Iris pigment epithelial cell (primary cell): Measurements from ENCODE around the gene ONECUT3.

ENCODE experiments used
- DNase-seq: peaks from one replicate; pipeline ENCODE4 v3.0.0-alpha.2; 2011; ENCODE audit warnings: low read depth

The ONECUT3 gene

GRCh38 chr19:1768248-1768647 lies 14.9 kb downstream of the ONECUT3 start:
- DNase-seq, result no peak

GRCh38 chr19:1768918-1769644 lies 15.8 kb downstream of the ONECUT3 start:
- DNase-seq, result no peak

GRCh38 chr19:1769645-1769985 lies 16.3 kb downstream of the ONECUT3 start:
- DNase-seq, result no peak

GRCh38 chr19:1770866-1771576 lies 17.7 kb downstream of the ONECUT3 start:
- no peak for DNase-seq

- DNase-seq, result peak; percentile 18
Measured at GRCh38 chr19:1773184-1773583, 19.9 kb downstream of the ONECUT3 start.

GRCh38 chr19:1774989-1775772 lies 21.9 kb downstream of the ONECUT3 start:
- DNase-seq, result peak; percentile 30

GRCh38 chr19:1775951-1776605 lies 22.8 kb downstream of the ONECUT3 start:
- no peak for DNase-seq

- no peak for DNase-seq
Measured at GRCh38 chr19:1776606-1777147, 23.4 kb downstream of the ONECUT3 start.

GRCh38 chr19:1777149-1777548 lies 23.8 kb downstream of the ONECUT3 start:
- no peak for DNase-seq

- DNase-seq, result no peak
Measured at GRCh38 chr19:1779574-1779973, 26.3 kb downstream of the ONECUT3 start.

GRCh38 chr19:1780272-1780958 lies 27.1 kb downstream of the ONECUT3 start:
- peak; percentile 28 for DNase-seq

- no peak for DNase-seq
Measured at GRCh38 chr19:1782521-1782920, 29.2 kb downstream of the ONECUT3 start.

GRCh38 chr19:1783354-1783753 lies 30.0 kb downstream of the ONECUT3 start:
- DNase-seq, result no peak

- DNase-seq, result no peak
Measured at GRCh38 chr19:1783874-1784273, 30.6 kb downstream of the ONECUT3 start.

GRCh38 chr19:1785310-1785709 lies 32.0 kb downstream of the ONECUT3 start:
- no peak for DNase-seq

GRCh38 chr19:1786668-1787067 lies 33.4 kb downstream of the ONECUT3 start:
- DNase-seq, result no peak

GRCh38 chr19:1787116-1787515 lies 33.8 kb downstream of the ONECUT3 start:
- DNase-seq, result no peak

GRCh38 chr19:1789261-1790041 lies 36.1 kb downstream of the ONECUT3 start:
- DNase-seq, result no peak

- no peak for DNase-seq
Measured at GRCh38 chr19:1790054-1790792, 36.9 kb downstream of the ONECUT3 start.

GRCh38 chr19:1791879-1792278 lies 38.6 kb downstream of the ONECUT3 start:
- no peak for DNase-seq
